ENCODE data around the gene GMPPB.

Gene GMPPB

DNA sequence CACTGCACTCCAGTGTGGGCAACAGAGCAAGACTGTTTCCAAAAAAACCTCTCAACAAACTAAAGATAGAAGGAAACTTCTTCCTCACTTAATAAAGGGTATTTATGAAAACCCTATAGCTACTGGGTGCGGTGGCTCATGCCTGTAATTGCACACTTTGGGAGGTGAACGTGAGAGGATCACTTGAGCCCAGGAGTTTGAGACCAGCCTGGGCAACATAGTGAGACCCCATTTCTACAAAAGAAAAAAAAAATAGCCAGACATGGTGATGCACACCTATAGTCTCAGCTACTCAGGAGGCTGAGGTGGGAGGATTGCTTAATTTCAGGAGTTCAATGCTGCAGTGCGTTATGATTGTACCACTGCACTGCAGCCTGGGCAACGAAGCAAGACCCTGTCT lies 40.2 kb upstream of the GMPPB start:
- Histone ChIP-seq H3K36me3 (peaks cover 15% of the 10 kb centered on the region), H3K9me3 (no peaks in the 10 kb centered on the region), H3K27ac (no peak overlapping the region), H3K4me3 (ENCODE audit: low read depth in 1 of 2, low read length in 1 of 2) (no peak overlapping the region), H3K27me3 (no peaks in the 10 kb centered on the region), H3K4me1 (ENCODE audit: control insufficient read depth in 1 of 2, insufficient read depth in 1 of 2, low read depth in 1 of 2, low read length in 1 of 2) (peaks cover 4 to 7% of the 10 kb centered on the region in 2 experiments)
- TF ChIP-seq, protein P1, sequence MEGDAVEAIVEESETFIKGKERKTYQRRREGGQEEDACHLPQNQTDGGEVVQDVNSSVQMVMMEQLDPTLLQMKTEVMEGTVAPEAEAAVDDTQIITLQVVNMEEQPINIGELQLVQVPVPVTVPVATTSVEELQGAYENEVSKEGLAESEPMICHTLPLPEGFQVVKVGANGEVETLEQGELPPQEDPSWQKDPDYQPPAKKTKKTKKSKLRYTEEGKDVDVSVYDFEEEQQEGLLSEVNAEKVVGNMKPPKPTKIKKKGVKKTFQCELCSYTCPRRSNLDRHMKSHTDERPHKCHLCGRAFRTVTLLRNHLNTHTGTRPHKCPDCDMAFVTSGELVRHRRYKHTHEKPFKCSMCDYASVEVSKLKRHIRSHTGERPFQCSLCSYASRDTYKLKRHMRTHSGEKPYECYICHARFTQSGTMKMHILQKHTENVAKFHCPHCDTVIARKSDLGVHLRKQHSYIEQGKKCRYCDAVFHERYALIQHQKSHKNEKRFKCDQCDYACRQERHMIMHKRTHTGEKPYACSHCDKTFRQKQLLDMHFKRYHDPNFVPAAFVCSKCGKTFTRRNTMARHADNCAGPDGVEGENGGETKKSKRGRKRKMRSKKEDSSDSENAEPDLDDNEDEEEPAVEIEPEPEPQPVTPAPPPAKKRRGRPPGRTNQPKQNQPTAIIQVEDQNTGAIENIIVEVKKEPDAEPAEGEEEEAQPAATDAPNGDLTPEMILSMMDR (IDR thresholded peaks at IDR 0.05), result no peak

DNA sequence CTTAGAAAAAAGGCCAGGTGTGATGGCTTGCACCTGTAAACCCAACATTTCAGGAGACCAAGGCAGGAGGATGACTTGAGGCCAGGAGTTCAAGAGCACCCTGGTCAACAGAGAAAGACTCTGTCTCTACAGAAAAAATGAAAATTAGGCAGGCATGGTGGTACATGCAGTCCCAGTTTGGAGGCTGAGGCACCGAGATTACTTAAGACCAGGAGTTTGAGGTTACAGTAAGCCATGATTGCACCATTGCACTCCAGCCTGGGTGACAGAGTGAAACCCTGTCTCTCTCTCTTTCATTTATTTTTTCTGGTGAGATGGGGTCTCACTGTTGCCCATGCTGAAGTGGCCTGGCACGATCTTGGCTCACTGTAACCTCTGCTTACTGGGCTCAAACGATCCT lies 37.9 kb upstream of the GMPPB start:
- Histone ChIP-seq H3K4me3 (ENCODE audit: low read depth in 1 of 2, low read length in 1 of 2) (no peak overlapping the region), H3K4me1 (ENCODE audit: control insufficient read depth in 1 of 2, insufficient read depth in 1 of 2, low read depth in 1 of 2, low read length in 1 of 2) (peaks cover 4 to 11% of the 10 kb centered on the region in 2 experiments), H3K27me3 (no peaks in the 10 kb centered on the region), H3K27ac (peak overlapping the region; percentile 7), H3K9me3 (no peaks in the 10 kb centered on the region), H3K36me3 (peaks cover 10% of the 10 kb centered on the region)
- TF ChIP-seq, protein P1 (IDR thresholded peaks at IDR 0.05), result no peak

DNA sequence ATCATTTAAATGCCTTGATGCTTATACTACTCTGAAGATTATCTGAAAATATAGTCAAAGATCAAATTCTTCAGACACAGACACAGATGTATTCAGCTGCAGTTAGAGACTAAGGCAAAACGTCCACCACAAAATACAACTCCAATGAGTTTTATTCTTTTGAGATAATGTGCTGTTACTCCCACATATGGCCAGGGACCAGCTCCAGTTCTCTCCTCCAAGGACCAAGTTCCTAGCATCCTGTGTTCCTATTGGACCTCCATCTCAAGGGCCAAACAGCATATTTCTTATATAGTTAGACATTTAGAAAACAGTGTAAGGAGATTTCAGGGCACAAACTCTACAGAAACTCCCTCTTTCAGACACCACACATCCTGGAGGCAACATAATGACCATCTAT lies 35.5 kb upstream of the GMPPB start:
- H3K4me3 ChIP-seq (ENCODE audit: low read depth in 1 of 2, low read length in 1 of 2), result no peak overlapping the region
- no peaks in the 10 kb centered on the region for H3K9me3 ChIP-seq
- TF ChIP-seq, protein P1 (IDR thresholded peaks at IDR 0.05), result no peak
- no peak overlapping the region for H3K27ac ChIP-seq
- no peaks in the 10 kb centered on the region for H3K27me3 ChIP-seq
- peaks cover 4 to 11% of the 10 kb centered on the region in 2 experiments for H3K4me1 ChIP-seq (ENCODE audit: control insufficient read depth in 1 of 2, insufficient read depth in 1 of 2, low read depth in 1 of 2, low read length in 1 of 2)
- H3K36me3 ChIP-seq, result no peaks in the 10 kb centered on the region

DNA sequence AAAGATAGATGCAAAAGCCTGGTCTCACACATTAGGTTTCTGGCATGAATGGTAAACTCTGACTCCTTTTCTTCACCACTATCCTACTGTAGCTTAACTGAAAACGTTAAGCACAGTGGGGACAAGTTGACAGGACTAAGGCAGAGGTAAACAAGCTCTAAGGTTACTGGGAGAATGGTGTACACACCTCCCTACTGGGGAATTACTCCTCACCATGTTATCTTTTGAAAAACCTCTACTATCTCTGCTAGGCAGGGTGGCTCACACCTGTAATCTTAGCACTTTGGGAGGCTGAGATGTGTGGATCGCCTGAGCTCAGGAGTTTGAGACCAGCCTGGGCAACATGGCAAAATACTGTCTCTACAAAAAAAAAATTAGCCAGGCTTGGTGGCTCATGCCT lies 33.4 kb upstream of the GMPPB start:
- H3K9me3 ChIP-seq, result no peaks in the 10 kb centered on the region
- H3K27ac ChIP-seq, result peak overlapping the region; percentile 31
- H3K36me3 ChIP-seq, result no peaks in the 10 kb centered on the region
- no peaks in the 10 kb centered on the region for H3K27me3 ChIP-seq
- H3K4me1 ChIP-seq (ENCODE audit: control insufficient read depth in 1 of 2, insufficient read depth in 1 of 2, low read depth in 1 of 2, low read length in 1 of 2), result peaks cover 4 to 11% of the 10 kb centered on the region in 2 experiments
- H3K4me3 ChIP-seq (ENCODE audit: low read depth in 1 of 2, low read length in 1 of 2), result no peak overlapping the region
- TF ChIP-seq, protein P1 (IDR thresholded peaks at IDR 0.05), result no peak

DNA sequence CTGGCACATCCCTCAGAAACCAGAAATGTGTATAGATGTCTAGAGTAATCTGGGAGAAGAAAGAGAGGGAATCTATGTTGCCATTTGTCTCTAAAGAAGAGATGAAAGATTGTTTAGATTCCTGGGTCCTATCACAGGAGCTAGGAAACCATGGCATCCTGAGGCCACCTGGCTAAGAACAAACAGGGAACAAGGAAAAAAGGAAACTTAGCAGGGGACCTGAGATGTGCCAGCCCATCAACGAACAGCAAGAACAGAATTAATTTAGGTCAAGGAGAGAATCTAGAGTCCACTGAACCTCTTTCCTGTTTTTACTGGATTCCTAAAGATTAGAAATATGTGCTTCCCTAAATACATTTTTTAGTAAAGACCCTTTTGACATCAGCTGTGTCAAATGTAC lies 32.3 kb upstream of the GMPPB start:
- H3K27ac ChIP-seq, result no peak overlapping the region
- TF ChIP-seq, protein P1 (IDR thresholded peaks at IDR 0.05), result no peak
- peaks cover 0 to 3% of the 10 kb centered on the region in 2 experiments for H3K4me1 ChIP-seq (ENCODE audit: control insufficient read depth in 1 of 2, insufficient read depth in 1 of 2, low read depth in 1 of 2, low read length in 1 of 2)
- peaks cover 2% of the 10 kb centered on the region for H3K36me3 ChIP-seq
- no peak overlapping the region for H3K4me3 ChIP-seq (ENCODE audit: low read depth in 1 of 2, low read length in 1 of 2)
- H3K9me3 ChIP-seq, result no peaks in the 10 kb centered on the region
- no peaks in the 10 kb centered on the region for H3K27me3 ChIP-seq

DNA sequence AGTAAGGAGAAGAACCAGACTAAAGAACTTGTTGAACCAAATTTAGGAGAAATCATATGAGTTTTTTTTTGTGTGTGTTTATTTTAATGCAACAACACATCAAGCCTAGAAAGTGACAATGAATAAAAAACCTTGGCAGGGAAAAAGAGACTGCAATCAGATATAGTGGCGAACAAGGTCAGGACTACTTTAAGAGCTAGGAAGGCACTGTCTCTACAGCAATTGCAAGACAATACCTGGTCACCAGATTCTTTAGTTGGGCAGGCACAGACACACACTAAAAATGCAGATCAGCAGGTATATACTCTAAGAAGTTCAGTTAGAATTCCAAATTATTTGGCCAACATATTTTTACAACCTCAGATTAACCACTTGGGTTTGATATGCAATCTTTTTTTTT lies 30.8 kb upstream of the GMPPB start:
- H3K9me3 ChIP-seq, result no peaks in the 10 kb centered on the region
- peaks cover 8% of the 10 kb centered on the region for H3K36me3 ChIP-seq
- no peak overlapping the region for H3K27ac ChIP-seq
- TF ChIP-seq, protein P1 (IDR thresholded peaks at IDR 0.05), result no peak
- H3K27me3 ChIP-seq, result no peaks in the 10 kb centered on the region
- no peak overlapping the region for H3K4me3 ChIP-seq (ENCODE audit: low read depth in 1 of 2, low read length in 1 of 2)
- peaks cover 0 to 3% of the 10 kb centered on the region in 2 experiments for H3K4me1 ChIP-seq (ENCODE audit: control insufficient read depth in 1 of 2, insufficient read depth in 1 of 2, low read depth in 1 of 2, low read length in 1 of 2)

Measured in neutrophil (primary cell).